GM18873 (cell line): ENCODE data around the gene IP6K2.
"Not testable (repeated sequence)": the region's sequence is repeated elsewhere in the genome, so short reads cannot be mapped to it uniquely, and the experiment has no call there.

Source experiments
- ATAC-seq: cut with Tn5 transposase; IDR thresholded peaks from one replicate; pipeline ENCODE4 v1.9.1; 2021; ENCODE audit warnings: mild to moderate bottlenecking, moderate library complexity, moderate number of reproducible peaks; ENCODE audit not compliant: unreplicated experiment, low FRiP score

Gene IP6K2

DNA sequence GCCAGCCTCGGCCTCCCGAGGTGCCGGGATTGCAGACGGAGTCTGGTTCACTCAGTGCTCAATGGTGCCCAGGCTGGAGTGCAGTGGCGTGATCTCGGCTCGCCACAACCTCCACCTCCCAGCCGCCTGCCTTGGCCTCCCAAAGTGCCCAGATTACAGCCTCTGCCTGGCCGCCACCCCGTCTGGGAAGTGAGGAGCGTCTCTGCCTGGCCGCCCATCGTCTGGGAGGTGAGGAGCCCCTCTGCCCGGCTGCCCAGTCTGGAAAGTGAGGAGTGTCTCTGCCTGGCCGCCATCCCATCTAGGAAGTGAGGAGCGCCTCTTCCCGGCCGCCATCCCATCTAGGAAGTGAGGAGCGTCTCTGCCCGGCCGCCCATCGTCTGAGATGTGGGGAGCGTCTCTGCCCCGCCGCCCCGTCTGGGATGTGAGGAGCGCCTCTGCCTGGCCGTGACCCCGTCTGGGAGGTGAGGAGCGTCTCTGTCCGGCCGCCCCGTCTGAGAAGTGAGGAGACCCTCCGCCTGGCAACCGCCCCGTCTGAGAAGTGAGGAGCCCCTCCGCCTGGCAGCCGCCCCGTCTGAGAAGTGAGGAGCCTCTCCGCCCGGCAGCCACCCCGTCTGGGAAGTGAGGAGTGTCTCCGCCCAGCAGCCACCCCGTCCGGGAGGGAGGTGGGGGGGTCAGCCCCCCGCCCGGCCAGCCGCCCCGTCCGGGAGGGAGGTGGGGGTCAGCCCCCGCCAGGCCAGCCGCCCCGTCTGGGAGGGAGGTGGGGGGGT is 16.9 kb upstream of the IP6K2 start:
- not testable (repeated sequence) for ATAC-seq

DNA sequence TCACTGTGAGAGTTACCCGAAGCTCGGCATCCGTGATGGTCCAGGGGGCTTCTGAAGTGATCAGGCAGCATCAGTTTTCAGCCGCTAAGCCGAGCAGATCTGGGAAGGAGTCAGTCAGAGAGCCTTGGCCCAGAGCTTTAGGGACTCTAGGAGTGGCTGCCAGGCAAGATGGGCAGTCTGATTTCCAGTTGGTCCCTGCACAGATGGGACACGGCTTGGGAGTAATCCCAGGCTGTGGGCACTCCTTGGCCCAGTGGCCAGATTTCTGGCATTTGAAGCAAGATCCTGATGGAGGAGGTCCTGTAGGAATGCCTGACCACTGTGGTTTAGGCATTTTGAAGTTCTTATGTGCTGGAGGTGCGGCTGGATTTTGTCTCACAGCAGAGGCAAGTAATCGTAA is 10.5 kb upstream of the IP6K2 start:
- no peak for ATAC-seq

DNA sequence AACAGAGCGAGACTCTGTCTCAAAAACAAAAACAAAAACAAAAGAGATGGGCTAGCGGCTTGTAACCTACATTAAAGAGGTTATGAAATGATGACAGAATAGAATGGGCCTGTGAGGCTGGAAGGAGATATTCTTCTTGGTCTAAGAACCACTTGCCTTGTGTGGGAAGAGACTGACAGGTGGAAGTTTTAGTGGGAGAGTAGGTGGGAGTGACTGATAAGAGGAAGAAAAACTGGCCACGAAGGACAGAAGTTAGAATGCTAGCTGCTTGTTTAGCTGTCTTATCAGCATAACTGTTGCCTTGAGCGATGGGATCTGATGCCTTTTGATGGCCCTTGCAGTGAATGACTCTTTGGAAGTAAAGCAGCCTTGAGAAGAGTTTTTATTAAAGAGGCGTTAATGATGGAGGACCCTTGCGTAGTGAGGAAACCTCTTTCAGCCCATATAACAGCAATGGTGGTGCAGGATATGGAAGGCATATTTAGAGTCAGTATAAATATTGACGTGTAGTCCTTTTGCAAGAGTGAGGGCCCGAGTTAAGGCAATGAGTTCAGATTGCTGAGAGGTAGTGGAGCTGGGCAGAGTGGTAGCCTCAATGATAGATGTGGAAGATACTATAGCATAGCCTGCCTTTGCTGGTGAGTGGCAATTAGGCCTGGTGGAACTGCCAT is 8.3 kb upstream of the IP6K2 start:
- not testable (repeated sequence) for ATAC-seq

DNA sequence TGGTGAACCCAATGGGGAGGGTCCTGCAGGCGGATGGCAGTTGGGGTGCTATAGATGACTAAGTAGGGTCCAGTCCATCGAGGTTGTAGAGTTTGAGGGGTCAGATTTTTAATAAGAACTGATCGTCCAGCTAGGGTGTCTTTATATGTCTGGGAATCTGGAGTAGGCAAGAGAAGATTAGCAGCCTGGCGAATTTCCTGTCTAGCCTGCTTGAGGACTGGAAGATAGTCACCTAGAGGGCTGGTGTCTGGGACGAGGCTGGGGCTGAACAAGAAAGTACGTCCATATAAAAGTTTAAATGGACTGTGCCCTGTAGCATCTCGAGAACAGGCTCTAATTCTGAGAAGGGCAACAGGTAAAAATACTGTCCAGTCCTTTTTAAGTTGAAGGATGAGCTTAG is 6.7 kb upstream of the IP6K2 start:
- no peak for ATAC-seq

DNA sequence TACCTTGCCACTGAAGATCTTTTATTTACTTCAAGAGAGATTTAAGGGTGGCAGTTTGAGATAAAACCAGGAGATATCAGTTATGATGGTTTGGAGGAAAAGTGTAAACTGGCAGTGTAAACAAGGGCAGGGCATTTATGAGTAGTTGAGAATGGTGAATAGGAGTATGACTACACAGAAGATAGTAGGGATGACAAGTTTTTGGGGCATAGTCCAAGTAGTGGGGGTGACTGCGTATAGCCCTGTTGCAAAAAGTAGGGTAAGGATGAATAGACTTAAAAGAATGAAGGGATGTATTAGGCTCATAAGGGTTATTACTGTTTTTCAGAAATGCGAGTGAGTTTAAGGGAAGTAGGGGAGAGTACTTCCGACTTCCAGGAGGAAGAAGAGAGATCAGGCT is 6.3 kb upstream of the IP6K2 start:
- not testable (repeated sequence) for ATAC-seq

DNA sequence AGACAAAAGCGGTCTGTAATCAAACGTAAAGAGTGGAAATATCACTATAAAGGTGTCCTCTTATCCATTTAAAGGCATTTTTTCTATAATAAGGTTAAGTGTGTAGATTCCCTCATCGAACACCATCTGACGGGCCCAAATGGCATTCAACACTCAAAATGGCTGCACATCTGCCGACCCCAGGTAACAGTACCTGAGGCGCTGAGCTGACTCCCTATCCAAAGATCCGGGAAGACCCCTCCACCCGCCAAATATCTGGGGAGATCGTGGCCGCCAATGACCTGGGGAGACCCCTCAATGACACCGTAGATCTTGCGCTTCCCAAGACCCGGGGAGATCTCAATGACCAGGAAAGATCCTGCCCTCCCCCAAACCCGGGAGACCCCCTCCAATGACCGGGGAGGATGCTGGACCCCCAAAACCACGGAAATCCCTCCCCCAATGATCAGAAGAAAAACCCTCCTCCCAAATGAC is 476 bp downstream of the IP6K2 start:
- no peak for ATAC-seq

DNA sequence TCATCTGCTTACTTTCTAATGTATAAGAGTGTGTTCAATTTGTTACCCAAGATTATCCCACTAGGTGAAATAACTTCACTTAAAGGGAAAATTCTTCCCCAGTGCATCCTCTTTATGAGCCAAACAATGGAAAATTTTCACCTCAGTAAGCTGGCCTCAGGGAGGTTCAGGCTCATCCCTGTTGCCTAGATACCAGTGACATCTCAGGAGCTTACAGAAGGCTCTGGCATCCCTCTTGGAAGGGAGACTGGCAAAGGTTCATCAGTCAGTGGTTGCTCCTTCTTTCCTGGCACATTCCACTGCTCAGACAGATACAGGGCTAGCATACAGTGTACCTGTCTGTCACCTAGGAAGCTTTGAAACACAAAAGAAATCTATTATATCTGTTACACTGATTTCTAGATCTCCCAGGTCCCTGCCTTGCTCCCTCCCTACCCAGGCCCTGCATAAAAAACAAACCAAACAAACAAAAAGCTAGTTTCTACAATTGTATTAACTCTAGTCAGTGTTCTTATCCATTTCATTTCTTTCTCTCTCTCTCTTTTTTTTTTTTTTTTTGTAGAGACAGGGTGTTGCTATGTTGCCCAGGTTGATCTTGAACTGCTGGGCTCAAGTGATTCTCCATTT is 1.7 kb downstream of the IP6K2 start:
- ATAC-seq = no peak

DNA sequence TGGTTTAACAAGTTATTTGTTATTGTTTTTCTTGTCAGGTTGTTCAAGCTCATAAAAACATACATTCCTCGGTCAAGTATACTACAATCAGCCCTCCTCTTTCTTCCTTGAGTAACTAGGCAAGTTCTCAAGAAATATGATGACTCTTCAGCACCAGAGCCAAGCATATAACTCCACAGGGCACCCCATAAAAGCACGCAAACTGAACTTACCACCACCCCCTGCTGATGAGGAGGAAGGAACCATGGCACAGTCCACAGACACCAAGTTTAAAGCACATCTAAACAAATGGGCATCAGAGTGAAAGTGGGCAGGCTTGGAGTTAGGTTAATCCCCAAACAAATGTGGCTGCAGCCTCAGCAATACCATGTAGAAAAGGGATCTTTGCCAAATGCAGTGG is 5.3 kb downstream of the IP6K2 start:
- ATAC-seq = no peak

DNA sequence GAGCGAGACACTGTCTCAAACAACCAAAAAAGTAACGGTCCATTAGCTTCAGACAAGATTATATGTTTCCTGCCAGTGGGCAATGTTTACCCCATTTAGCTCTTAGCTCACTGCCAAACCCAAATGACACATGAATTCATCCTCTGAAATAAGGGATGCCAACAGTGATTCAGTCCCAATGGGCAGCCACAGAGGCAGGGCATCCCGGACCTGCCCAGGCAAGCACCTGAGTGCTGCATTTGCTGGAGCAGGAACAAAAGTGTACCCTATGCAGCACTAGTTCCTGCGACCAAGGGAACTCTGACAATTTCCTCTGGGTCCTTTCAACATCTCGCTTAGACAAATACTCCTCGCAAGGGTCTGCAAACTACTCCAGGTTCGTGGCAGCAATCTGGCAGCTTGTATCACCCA is 8.0 kb downstream of the IP6K2 start:
- no peak for ATAC-seq

DNA sequence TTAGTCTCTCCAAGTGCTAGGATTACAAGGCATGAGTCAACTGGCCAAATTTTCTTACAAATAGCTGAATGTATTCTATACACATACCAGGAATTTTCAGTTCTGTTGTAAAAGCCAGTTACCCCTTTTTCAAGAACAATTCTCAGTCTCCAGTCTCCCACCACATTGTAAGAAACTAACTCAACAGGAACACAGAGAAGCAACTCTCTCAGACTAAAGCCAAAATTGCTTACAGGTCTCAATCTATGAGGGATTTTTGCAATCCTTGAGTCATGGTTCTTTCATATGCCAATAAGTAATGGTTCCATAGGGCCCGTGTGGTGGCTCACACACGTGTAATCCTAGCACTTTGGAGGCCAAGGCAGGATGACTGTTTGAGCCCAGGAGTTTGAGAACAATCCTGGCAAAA is 8.5 kb downstream of the IP6K2 start:
- ATAC-seq = no peak

DNA sequence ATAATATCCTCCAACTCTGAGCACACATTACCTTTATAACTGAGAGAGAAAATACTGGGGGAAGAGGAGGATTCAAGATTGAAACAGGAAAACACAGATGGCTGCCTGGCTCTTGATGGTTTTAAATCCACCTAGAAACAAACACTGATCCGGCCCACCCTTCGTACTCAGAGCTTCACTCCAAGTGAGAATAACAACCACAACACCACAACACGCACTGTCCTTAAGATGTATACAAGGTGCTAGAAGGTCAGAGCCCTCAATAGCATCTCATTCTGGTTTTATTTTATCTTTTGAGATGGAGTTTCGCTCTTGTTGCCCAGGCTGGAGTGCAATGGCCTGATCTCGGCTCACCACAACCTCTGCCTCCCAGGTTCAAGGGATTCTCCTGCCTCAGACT is 9.9 kb downstream of the IP6K2 start:
- ATAC-seq = no peak

DNA sequence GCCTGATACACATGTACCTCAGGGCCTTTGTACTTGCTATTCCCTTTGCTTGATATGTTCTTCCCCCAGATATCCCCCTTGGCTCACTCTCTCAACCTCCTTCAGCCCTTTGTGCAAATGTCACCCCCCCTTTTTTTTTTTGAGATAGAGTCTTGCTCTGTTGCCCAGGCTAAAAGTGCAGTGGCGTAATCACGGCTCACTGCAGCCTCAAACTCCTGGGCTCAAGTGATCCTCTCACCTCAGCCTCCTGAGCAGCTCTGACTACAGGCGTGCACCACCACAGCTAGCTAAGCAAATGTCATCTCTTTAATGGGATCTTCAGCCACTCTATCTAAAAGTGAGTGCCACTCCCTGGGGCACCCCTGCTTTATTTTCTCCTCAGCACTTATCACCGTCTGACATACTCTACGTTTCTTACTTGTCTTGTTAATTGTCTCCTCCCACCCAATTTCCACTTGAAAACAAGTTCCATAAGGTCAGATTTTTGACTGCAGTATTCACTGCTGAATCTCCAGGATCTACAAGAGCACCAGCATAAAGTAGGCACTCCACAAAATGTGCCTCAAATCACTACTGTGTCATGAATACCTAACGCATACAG is 14.6 kb downstream of the IP6K2 start:
- ATAC-seq = no peak

DNA sequence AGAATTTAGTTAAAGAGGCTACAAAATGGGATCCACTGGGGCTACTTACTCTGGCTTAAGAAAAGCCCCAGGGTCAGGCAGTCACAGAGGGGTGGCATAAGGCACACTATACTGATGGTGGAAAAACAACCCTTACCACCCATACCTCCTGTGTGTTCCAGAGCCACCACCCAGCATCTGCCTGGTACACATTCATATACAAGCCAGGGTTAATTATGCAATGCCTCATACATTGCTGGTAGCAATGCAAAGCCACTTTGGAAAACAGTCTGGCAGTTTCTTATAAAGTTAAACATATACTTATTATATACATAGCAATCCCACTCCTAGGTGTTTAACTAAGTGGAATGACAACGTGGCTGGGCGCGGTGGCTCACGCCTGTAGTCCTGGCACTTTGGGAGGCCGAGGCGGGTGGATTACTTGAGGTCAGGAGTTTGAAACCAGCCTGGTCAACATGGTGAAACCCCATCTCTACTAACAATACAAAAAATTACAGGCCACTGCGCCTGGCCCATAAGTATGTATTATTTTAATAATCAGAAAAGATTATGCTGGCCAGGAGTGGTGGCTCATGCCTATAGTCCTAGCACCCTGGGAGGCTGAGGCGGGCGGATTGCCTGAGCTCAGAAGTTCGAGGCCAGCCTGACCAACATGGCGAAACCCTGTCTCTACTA is 16.2 kb downstream of the IP6K2 start:
- no peak for ATAC-seq

DNA sequence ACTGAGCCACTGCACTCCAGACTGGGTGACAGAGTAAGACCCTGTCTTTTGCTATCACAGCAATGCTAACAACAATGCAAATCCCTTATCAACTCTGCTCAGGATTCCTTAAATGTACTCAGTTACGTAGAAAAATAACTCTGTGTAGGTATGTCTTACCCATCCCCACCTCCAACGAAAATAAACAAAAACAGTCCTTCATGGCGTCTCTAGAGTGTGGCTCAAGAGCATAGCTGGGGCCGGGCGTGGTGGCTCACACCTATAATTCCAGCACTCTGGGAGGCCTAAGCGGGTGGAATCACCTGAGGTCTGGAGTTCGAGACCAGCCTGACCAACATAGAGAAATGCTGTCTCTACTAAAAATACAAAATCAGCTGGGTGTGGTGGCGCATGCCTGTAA is 18.1 kb downstream of the IP6K2 start:
- ATAC-seq = no peak

DNA sequence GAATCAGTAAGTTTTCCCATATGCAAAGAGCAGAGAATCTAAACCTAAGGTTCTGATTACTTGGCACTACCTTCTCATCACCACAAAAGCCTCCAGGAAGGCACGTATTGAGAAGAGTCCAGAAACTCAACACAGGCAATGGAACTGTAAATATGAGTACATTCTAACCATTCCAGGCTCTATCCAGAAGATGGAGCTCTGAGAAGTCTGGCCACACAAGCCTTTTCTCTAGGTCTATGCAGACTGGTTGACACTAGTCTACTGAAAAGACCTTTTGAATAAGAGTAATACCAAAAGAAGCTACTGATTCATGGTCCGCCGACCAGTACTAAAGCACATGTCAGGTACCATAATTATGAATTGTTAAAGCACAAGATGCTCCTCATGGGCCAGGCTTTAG is 19.1 kb downstream of the IP6K2 start:
- no peak for ATAC-seq

DNA sequence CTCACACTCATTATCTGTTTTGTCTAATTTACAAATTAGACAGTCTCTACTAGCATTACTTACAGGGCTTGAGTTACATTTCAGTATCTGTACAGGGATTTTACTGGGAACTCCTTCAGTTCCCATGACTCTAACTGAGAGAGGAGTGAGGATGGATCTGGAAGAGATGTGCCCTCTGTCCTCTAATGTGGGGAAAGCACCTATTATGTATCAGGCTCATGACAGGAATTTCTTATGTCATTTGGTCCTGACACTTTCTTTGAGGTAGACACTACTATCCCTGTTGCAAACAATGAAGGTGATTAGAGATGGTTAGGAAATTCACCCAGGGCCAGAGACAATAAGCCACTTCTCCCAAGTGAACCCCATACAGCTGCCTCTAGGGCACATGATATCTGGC is 20.4 kb downstream of the IP6K2 start:
- ATAC-seq = no peak

DNA sequence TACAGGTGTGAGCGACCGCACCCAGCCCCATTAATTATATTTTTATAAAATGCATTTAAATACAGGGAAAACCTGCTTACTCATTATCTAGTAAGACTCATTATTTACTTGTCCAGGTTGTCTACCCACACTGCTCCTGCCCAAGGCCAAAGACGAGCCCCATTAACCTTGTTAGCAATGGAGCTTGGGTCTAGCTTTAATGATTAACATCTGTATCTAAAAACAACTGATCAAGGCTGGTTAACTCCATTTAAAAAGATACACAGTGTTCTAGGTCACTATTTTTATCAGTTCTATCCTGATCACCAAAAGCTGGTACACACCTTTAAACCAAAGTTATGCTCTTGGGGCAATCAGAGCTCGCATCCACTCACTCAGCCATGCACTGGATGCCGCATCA is 20.9 kb downstream of the IP6K2 start:
- no peak for ATAC-seq

DNA sequence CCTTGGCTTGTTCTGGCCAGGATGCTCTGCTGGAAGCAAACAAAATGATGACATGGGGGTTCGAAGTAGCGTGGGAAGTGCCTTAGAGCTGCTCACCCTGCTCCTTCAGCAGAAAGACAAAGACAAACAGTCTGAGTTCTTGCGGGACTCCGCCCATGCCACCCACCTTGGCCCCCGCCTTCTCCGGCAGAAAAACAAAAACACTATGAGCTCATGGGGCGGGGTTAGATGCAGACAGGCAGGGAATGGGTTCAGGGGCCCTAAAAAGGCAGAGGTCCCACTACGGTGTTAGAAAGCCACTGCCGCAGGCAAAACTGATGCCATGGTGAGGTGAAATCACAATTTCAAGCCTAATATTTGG is 21.6 kb downstream of the IP6K2 start:
- no peak for ATAC-seq

DNA sequence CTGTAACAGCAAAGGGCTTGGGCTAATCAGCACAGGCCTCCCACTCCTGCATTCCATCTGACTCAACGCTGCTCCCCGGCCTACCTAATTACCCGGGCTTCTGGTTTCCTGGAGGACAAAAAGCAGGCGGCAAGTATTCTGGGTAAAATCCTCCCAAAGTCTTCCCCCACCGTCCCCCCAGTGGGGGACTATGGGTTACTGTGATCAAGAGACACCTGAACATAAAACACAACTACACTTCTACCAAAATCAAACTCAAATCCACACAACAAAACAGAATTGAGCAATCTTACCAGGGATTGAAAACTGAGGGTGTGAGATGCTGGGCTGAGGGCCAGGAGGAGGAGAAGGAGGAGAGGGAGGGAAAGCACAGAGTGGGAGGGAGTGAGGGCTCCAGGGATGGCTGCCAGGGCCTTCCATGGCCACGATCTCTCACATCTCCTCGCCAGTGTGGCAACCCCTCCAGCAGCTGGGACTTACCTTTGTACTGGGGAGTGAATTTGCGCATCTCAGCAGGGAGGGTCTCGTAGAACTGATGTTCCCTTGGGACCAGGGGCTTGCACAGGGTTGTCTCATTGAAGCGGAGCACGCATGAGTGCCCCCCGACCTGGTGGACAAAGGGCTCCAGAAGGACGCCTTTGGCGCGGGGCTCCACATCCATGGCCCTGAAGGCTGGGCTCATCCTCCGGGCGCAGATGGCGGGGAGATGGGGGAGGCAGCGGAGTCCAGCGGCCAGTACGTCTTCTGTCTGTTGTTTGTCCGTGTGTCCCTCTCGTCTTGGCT is 22.2 kb downstream of the IP6K2 start:
- ATAC-seq = no peak

DNA sequence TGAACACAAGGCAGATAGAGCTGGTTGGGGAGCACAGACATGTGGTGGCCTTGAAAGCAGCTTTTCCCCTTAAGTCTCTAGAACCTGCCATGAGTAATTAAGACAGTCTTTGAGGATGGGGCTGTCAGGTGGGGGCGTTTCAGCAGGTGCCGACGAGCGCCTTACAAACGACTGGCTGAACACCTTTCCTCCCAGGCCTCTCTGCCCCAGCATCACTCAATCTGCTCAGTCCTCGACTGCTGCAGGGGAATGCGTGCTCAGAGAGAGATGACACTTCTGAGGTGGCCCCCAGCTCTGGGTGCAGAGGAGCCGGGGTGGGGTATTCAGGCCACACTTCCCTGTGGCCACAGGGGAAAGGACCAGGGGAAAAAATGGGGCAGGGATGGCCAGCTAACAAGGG is 23.2 kb downstream of the IP6K2 start:
- no peak for ATAC-seq
